HG03432 (cell line): ENCODE data around the gene KDM6A.
"Not testable (repeated sequence)": the region's sequence is repeated elsewhere in the genome, so short reads cannot be mapped to it uniquely, and the experiment has no call there.

ENCODE experiments used
- ATAC-seq: cut with Tn5 transposase; IDR thresholded peaks from one replicate; pipeline ENCODE4 v1.9.1; 2021; ENCODE audit warnings: mild to moderate bottlenecking, moderate library complexity; ENCODE audit not compliant: unreplicated experiment

The KDM6A gene

GRCh38 chrX:44915361-44915868 lies 42.4 kb downstream of the KDM6A start:
- no peak for ATAC-seq

- no peak for ATAC-seq
These were observed 45.7 kb downstream of the KDM6A start for GRCh38 chrX:44918722-44919121.

- ATAC-seq, result no peak
These were observed 50.0 kb downstream of the KDM6A start for GRCh38 chrX:44922980-44923379.

GRCh38 chrX:44927398-44927797 lies 54.4 kb downstream of the KDM6A start:
- ATAC-seq, result no peak

GRCh38 chrX:44931441-44931973 lies 58.5 kb downstream of the KDM6A start:
- ATAC-seq, result no peak

- no peak for ATAC-seq
These were observed 62.2 kb downstream of the KDM6A start for GRCh38 chrX:44935172-44935571.

- ATAC-seq, result no peak
These were observed 62.7 kb downstream of the KDM6A start for GRCh38 chrX:44935640-44936039.

- peak; percentile 52 for ATAC-seq
These were observed 64.6 kb downstream of the KDM6A start for GRCh38 chrX:44937606-44938005.

- no peak for ATAC-seq
These were observed 65.1 kb downstream of the KDM6A start for GRCh38 chrX:44938111-44938510.

GRCh38 chrX:44940541-44940940 lies 67.6 kb downstream of the KDM6A start:
- not testable (repeated sequence) for ATAC-seq

- no peak for ATAC-seq
These were observed 70.0 kb downstream of the KDM6A start for GRCh38 chrX:44943007-44943406.

GRCh38 chrX:44944894-44945293 lies 71.9 kb downstream of the KDM6A start:
- no peak for ATAC-seq

- ATAC-seq, result no peak
These were observed 72.7 kb downstream of the KDM6A start for GRCh38 chrX:44945736-44946135.

- ATAC-seq, result no peak
These were observed 73.8 kb downstream of the KDM6A start for GRCh38 chrX:44946771-44947170.

- no peak for ATAC-seq
These were observed 75.0 kb downstream of the KDM6A start for GRCh38 chrX:44947995-44948394.

GRCh38 chrX:44948406-44948805 lies 75.4 kb downstream of the KDM6A start:
- no peak for ATAC-seq

GRCh38 chrX:44949125-44949524 lies 76.1 kb downstream of the KDM6A start:
- no peak for ATAC-seq

- not testable (repeated sequence) for ATAC-seq
These were observed 77.7 kb downstream of the KDM6A start for GRCh38 chrX:44950471-44951366.

GRCh38 chrX:44951572-44952067 lies 78.6 kb downstream of the KDM6A start:
- ATAC-seq, result no peak

- ATAC-seq, result no peak
These were observed 79.5 kb downstream of the KDM6A start for GRCh38 chrX:44952329-44953027.

GRCh38 chrX:44953734-44954502 lies 80.9 kb downstream of the KDM6A start:
- no peak for ATAC-seq
